Measurements from ENCODE around the gene HNRNPH3. TPM values are rescaled to one million over a fixed set of nuclear protein-coding genes. Genes with fewer than 3 reads are reported as not detected.

The HNRNPH3 gene
- total RNA-seq, 1 donor from 2014 or later: 117 TPM

DNA sequence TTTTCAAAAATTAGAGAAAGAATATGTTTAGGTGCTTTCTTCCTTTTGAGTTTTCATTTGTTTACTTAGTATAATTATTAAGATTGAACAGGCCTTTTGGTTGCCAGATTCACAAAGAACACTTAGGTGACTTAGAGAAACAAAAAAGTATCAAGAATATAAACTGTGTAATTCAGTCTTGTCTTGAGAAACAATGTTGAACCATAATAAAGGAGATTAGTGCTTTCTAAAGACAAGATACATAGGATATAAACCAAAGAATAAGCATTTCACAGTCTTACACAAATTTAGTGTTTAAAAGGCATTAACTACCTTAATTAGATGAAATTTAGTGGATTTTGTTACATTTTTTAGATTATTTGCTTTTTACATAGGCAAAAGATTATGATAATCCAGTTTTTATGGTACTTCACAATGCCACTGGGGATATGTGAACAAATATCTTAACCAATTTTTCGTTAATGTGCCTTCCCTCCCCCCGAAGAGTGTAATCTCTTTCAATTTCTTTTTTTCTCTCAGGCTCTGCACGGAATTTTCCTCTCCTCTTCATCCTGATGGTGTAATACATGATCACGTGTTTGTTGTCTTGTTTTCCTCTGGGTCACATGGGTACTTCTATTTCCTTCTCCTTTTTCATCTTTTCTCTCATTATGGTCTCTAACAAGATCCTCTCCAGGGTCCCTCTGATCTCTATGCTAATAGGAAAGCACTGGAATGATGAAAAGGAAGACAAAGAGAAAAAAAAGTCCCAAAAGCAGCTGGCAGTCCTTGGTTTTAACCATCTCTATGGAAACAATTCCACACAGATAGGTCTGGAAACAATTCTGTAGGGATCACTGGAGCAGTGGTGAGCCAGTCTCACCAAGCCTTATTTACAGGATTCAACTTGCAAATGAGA, 3.7 kb upstream of the HNRNPH3 start:
- DNase-seq (no peak), ATAC-seq (no peak)
- H3K36me3 ChIP-seq: no peaks in the 10 kb centered on the region
- peaks cover 28% of the 10 kb centered on the region for H3K4me1 ChIP-seq
- H3K9me3 ChIP-seq: no peaks in the 10 kb centered on the region
- intact Hi-C loops (cut with DNase I): no loop called here
- H3K27ac ChIP-seq: peak overlapping the region; percentile 80
- no peaks in the 10 kb centered on the region for H3K27me3 ChIP-seq (ENCODE audit: low read depth)
- TF ChIP-seq CTCF (IDR thresholded peaks at IDR 0.05): no peak
- peak overlapping the region; percentile 20 for H3K4me3 ChIP-seq

DNA sequence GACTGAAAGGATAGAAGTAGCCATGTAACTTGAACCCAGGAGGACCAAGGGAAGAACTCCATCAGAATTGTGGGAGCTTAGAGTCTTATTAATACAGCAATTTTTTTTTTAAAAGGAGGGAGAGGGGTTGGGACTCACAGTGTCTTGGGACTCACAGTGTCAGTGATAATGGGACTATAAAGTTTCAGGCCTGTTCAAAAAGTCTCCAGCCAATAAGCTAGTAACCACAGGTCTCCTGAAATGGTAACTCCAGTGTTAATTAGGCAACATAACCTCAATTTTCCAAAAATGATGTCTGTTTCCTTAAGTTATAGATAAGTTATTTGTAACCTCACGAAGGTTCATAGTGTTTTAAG, 2.4 kb upstream of the HNRNPH3 start:
- no peak for TF ChIP-seq CTCF (IDR thresholded peaks at IDR 0.05)
- Histone ChIP-seq H3K4me3 (no peak overlapping the region), H3K27ac (peak overlapping the region; percentile 80), H3K4me1 (peaks cover 37% of the 10 kb centered on the region), H3K27me3 (ENCODE audit: low read depth) (no peaks in the 10 kb centered on the region), H3K9me3 (no peaks in the 10 kb centered on the region), H3K36me3 (no peaks in the 10 kb centered on the region)
- no peak for ATAC-seq
- no peak for DNase-seq
- intact Hi-C loops (cut with DNase I): no loop called here

DNA sequence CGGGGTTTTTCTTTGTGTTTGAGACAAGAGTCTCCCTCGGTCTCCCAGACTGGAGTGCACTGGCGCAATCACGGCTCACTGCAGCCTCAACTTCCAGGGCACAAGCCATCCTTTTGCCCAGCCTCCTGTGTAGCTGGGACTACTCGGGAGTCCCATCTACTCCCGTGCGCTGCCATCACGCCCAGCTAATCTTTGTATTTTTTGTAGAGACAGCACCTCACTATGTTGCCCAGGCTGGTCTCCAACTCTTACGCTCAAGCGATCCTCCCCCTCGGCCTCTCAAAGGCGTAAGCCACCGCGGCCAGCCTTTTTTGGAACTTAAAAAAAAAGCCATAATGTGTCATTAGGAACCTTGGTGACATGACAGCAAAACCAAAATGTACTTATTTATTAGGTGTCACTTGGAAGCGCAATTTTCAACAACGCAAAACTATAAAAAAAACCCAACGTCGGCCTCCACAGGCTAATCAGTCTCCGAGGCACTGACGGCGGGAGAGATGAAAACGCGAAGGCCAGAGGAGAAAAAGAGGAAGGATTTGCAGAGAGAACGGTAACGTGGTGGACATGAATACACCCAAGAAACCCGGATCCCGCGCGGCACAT, 911 bp upstream of the HNRNPH3 start:
- H3K4me3 ChIP-seq: peak overlapping the region; percentile 85
- no peaks in the 10 kb centered on the region for H3K27me3 ChIP-seq (ENCODE audit: low read depth)
- H3K36me3 ChIP-seq: peaks cover 2% of the 10 kb centered on the region
- no peak for TF ChIP-seq CTCF (IDR thresholded peaks at IDR 0.05)
- peaks cover 51% of the 10 kb centered on the region for H3K4me1 ChIP-seq
- H3K9me3 ChIP-seq: no peaks in the 10 kb centered on the region
- ATAC-seq (no peak), DNase-seq (no peak)
- peak overlapping the region; percentile 99 for H3K27ac ChIP-seq
- intact Hi-C loops (cut with DNase I): no loop called here

GRCh38 chr10:68332259-68333057, 594 bp downstream of the HNRNPH3 start, which contains the start of gene PBLD:
Gene PBLD (minus strand): TSS chr10:68332928. CDS start chr10:68306844, 26,084 bp downstream.
- peak; percentile 55 to 62 for ATAC-seq
- Histone ChIP-seq H3K27ac (peak within 1 kb of the TSS; percentile 99), H3K36me3 (peaks cover 5% of the 10 kb centered on the region), H3K4me3 (peak within 1 kb of the TSS; percentile 85), H3K27me3 (ENCODE audit: low read depth) (no peaks in the 10 kb centered on the region), H3K4me1 (peaks cover 66% of the 10 kb centered on the region), H3K9me3 (no peaks in the 10 kb centered on the region)
- TF ChIP-seq CTCF (IDR thresholded peaks at IDR 0.05): peak; percentile 39
- intact Hi-C loops (cut with DNase I): no loop called here
- DNase-seq: peak; percentile 81

DNA sequence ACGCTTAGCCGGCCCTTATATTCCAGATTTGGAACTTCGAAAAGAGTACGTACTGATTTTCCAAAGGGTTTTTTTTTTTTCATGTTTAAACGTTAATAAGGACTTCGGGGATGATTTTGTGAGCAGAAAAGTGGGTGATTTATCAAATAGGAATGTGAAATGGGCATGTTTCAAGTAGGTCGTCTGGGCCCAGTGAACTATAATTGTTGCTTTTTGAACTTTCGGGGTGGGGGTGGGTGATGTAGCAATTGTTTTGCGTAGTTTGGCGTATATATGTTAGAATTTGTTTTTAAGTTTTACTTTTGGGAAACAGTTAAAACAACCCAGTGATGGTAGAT, 1.2 kb downstream of the HNRNPH3 start:
- Histone ChIP-seq H3K36me3 (peaks cover 6% of the 10 kb centered on the region), H3K9me3 (no peaks in the 10 kb centered on the region), H3K4me1 (peaks cover 68% of the 10 kb centered on the region), H3K4me3 (peak overlapping the region; percentile 85), H3K27me3 (ENCODE audit: low read depth) (no peaks in the 10 kb centered on the region), H3K27ac (peak overlapping the region; percentile 99)
- DNase-seq (no peak), ATAC-seq (no peak)
- no peak for TF ChIP-seq CTCF (IDR thresholded peaks at IDR 0.05)
- intact Hi-C loops (cut with DNase I): no loop called here
